ENCODE results near the gene SLCO2B1. TPM values are rescaled to one million over a fixed set of nuclear protein-coding genes. Genes with fewer than 3 reads are reported as not detected.
A peak's percentile ranks its signal among the peaks of the same experiment; 100 is the strongest.

Gene SLCO2B1
- total and polyA plus RNA-seq, 5 experiments from 2014 or later: 0.99 to 2.3 TPM; not detected in 3

DNA sequence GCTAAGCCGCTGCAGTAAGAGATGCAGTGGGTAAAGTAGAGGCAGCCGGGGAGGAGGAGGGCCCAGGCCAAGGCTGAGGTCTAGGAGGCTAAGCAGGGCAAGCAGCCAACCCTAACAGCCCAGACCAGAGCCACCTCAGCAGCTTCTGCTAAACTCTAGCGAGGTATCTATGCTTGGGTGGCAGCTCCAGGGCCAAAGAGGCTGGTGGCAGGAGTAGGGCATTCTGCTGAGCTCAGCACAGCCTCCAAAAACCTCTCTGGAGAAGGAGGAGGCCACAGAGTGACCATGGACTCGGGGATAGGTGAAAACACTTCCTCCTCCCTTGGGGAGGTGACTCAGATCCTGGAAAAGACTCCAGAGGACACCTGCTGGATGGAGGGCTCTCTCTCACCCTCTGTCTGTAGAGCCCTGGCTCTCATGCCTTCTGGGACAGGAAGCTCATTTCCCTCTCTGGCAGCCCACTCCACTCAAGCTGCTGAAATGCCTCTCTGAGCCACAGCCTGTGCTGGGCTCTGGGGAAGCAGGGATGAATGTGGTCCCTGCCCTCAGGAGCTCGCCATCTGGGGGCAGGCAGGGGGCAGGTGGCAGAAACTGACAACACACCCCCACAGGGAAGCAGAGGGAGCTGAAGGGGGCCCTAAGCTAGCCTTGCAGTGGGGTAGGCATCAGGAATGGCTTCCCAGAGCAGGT lies 73.2 kb downstream of the SLCO2B1 start:
- no peaks in the 10 kb centered on the region for H3K4me1 Mint-ChIP-seq
- H3K27ac Mint-ChIP-seq: peak overlapping the region in 2 of 10 donors; percentile 56

DNA sequence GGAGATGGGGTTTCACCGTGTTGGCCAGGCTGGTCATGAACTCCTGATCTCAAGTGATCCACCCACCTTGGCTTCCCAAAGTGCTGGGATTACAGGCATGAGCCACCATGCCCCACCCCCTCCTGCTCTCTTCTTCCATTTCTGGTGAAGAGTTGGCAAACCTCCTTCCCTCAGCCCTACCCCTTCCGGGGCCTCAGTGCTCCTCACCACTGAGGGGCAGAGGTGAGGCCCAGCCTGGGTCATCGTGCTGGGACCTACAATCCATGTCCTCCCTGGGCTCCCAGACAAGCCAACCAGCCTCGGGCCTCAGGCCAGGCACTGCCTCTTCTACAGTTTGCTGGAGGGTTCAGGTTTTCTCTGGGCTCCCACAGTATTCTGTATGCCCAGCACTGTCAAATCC lies 74.9 kb downstream of the SLCO2B1 start:
- Mint-ChIP-seq H3K4me3 (no peak overlapping the region), H3K4me1 (no peaks in the 10 kb centered on the region), H3K27me3 (peaks cover 4 to 14% (median 6%) of the 10 kb centered on the region in 5 donors), H3K36me3 (no peaks in the 10 kb centered on the region), H3K9me3 (no peaks in the 10 kb centered on the region), H3K27ac (no peak overlapping the region)
- DNase-seq (no peak), ATAC-seq (no peak)
- POLR2A ChIA-PET: no interaction called here

More for the DNA sequence above, 73.2 kb downstream of the SLCO2B1 start:
- peaks cover 1 to 6% (median 6%) of the 10 kb centered on the region in 5 donors for H3K27me3 Mint-ChIP-seq
- no peaks in the 10 kb centered on the region for H3K36me3 Mint-ChIP-seq
- ATAC-seq (no peak), DNase-seq (no peak)
- POLR2A ChIA-PET: interaction anchor here (0.6 kb wide), 1 partner anchor 210 kb away, joined by 3 read pairs; no protein-coding TSS in a partner anchor
- H3K9me3 Mint-ChIP-seq: no peaks in the 10 kb centered on the region
- H3K4me3 Mint-ChIP-seq: no peak overlapping the region

- POLR2A ChIA-PET: no interaction called here
- Mint-ChIP-seq H3K27ac (no peak overlapping the region), H3K36me3 (no peaks in the 10 kb centered on the region), H3K9me3 (peaks cover 0 to 4% (median 0%) of the 10 kb centered on the region in 9 donors), H3K27me3 (peaks cover 10 to 46% (median 22%) of the 10 kb centered on the region in 5 donors), H3K4me3 (no peak overlapping the region), H3K4me1 (no peaks in the 10 kb centered on the region)
- ATAC-seq: no peak
- no peak for DNase-seq
Observed at GRCh38 chr11:75229466-75229865, 78.6 kb downstream of the SLCO2B1 start.

DNA sequence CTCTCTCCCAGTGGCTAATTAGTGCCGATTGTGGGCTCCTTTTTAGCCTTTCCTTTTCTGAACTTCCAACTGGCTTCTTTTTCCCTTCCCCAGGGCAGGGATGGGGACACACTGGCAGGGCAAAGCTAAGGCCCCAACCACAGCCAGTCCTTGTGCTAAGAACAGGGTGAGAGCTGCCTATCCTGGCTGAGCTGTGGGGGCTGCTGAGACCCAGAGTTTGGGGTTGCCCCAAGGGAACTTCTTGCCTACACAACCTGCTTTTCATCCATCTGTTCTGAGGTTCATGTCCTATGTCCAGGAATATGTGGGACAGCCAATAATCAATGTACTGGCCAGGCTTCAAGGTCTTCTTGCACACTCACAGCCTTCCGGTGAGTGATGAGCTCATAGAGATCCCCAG lies 79.7 kb downstream of the SLCO2B1 start:
- POLR2A ChIA-PET: no interaction called here
- ATAC-seq (no peak), DNase-seq (no peak)
- Mint-ChIP-seq H3K4me3 (no peak overlapping the region), H3K27ac (no peak overlapping the region), H3K27me3 (peaks cover 9 to 46% (median 23%) of the 10 kb centered on the region in 5 donors), H3K4me1 (no peaks in the 10 kb centered on the region), H3K36me3 (no peaks in the 10 kb centered on the region), H3K9me3 (peaks cover 0 to 4% (median 0%) of the 10 kb centered on the region in 9 donors)

- DNase-seq: peak in 2 of 10 donors; percentile 12 to 17
- H3K27me3 Mint-ChIP-seq: peaks cover 13 to 69% (median 42%) of the 10 kb centered on the region in 5 donors
- peak overlapping the region in 1 of 10 donors; percentile 21 for H3K27ac Mint-ChIP-seq
- no peak overlapping the region for H3K4me3 Mint-ChIP-seq
- H3K4me1 Mint-ChIP-seq: no peaks in the 10 kb centered on the region
- H3K9me3 Mint-ChIP-seq: peaks cover 0 to 4% (median 0%) of the 10 kb centered on the region in 9 donors
- H3K36me3 Mint-ChIP-seq: no peaks in the 10 kb centered on the region
- POLR2A ChIA-PET: no interaction called here
- ATAC-seq: no peak
Observed at GRCh38 chr11:75233754-75234172, 82.9 kb downstream of the SLCO2B1 start.

- Mint-ChIP-seq H3K4me1 (peaks cover 0 to 5% (median 2%) of the 10 kb centered on the region in 4 donors), H3K9me3 (peaks cover 0 to 4% (median 0%) of the 10 kb centered on the region in 9 donors), H3K4me3 (no peak overlapping the region), H3K36me3 (no peaks in the 10 kb centered on the region), H3K27me3 (peaks cover 14 to 69% (median 42%) of the 10 kb centered on the region in 5 donors), H3K27ac (no peak overlapping the region)
- DNase-seq (no peak), ATAC-seq (no peak)
- POLR2A ChIA-PET: no interaction called here
Observed at GRCh38 chr11:75236062-75236461, 85.2 kb downstream of the SLCO2B1 start.

DNA sequence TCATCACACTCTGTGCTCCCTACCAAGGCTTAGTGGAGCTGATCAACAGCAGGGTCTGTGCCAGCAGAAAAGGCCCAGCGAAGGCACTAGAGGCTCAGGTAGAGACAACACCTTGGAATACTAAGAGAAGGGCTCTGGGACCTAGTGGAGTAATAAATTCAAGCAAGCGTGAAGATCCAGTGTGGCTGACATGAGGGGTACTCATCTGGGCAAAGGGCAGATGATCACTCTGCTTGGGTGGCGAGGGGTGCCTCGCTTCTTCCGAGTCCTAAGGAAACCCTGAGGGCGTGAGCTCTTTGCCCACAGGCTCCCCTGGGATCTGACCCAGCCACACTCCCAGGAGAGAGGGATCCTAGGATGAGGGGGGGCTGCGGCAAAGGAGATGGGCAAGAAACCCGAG lies 86.1 kb downstream of the SLCO2B1 start:
- Mint-ChIP-seq H3K4me1 (peaks cover 0 to 5% (median 2%) of the 10 kb centered on the region in 4 donors), H3K36me3 (no peaks in the 10 kb centered on the region), H3K4me3 (no peak overlapping the region), H3K27me3 (peaks cover 12 to 63% (median 38%) of the 10 kb centered on the region in 5 donors), H3K27ac (no peak overlapping the region), H3K9me3 (peaks cover 0 to 4% (median 0%) of the 10 kb centered on the region in 9 donors)
- ATAC-seq (no peak), DNase-seq (no peak)
- POLR2A ChIA-PET: no interaction called here

GRCh38 chr11:75238595-75239440 lies 87.9 kb downstream of the SLCO2B1 start:
- Mint-ChIP-seq H3K27ac (peak overlapping the region in 2 of 10 donors; percentile 50 to 53), H3K9me3 (peaks cover 0 to under 1% (median 0%) of the 10 kb centered on the region in 9 donors), H3K36me3 (peaks cover 0 to 3% (median 0%) of the 10 kb centered on the region in 3 donors), H3K4me1 (peaks cover 3 to 15% (median 10%) of the 10 kb centered on the region in 4 donors), H3K4me3 (peak overlapping the region in 6 of 10 donors; percentile 23 to 88 (median 76)), H3K27me3 (peaks cover 19 to 64% (median 47%) of the 10 kb centered on the region in 5 donors)
- ATAC-seq: no peak
- POLR2A ChIA-PET: no interaction called here
- DNase-seq: no peak

GRCh38 chr11:75239531-75240290 lies 88.8 kb downstream of the SLCO2B1 start:
- H3K27me3 Mint-ChIP-seq: peaks cover 17 to 58% (median 45%) of the 10 kb centered on the region in 5 donors
- no peaks in the 10 kb centered on the region for H3K9me3 Mint-ChIP-seq
- POLR2A ChIA-PET: no interaction called here
- peak overlapping the region in 2 of 10 donors; percentile 24 to 37 for H3K27ac Mint-ChIP-seq
- H3K4me1 Mint-ChIP-seq: peaks cover 3 to 15% (median 10%) of the 10 kb centered on the region in 4 donors
- peaks cover 0 to 3% (median 0%) of the 10 kb centered on the region in 3 donors for H3K36me3 Mint-ChIP-seq
- peak overlapping the region; percentile 64 to 88 (median 74) for H3K4me3 Mint-ChIP-seq
- no peak for DNase-seq
- no peak for ATAC-seq

- peak within 1 kb of the TSS in 2 of 10 donors; percentile 24 to 37 for H3K27ac Mint-ChIP-seq
- peaks cover 17 to 58% (median 44%) of the 10 kb centered on the region in 5 donors for H3K27me3 Mint-ChIP-seq
- H3K9me3 Mint-ChIP-seq: no peaks in the 10 kb centered on the region
- H3K36me3 Mint-ChIP-seq: peaks cover 0 to 3% (median 0%) of the 10 kb centered on the region in 3 donors
- peak within 1 kb of the TSS; percentile 64 to 88 (median 74) for H3K4me3 Mint-ChIP-seq
- peaks cover 3 to 15% (median 10%) of the 10 kb centered on the region in 4 donors for H3K4me1 Mint-ChIP-seq
- DNase-seq: no peak
- ATAC-seq: no peak
- POLR2A ChIA-PET: interaction anchor here (1.5 to 2.9 kb wide), 3 partner anchors 31 to 97 kb away, joined by 9 to 15 read pairs (median 10); no protein-coding TSS in a partner anchor
Observed at GRCh38 chr11:75240311-75241035, 89.6 kb downstream of the SLCO2B1 start, which contains the start of gene TPBGL. TSS of gene TPBGL (plus strand) at chr11:75240774. CDS start at chr11:75241050, 276 bp downstream.

- no peaks in the 10 kb centered on the region for H3K9me3 Mint-ChIP-seq
- H3K36me3 Mint-ChIP-seq: peaks cover 0 to 3% (median 0%) of the 10 kb centered on the region in 3 donors
- peak; percentile 89 to 93 for ATAC-seq
- peaks cover 3 to 15% (median 10%) of the 10 kb centered on the region in 4 donors for H3K4me1 Mint-ChIP-seq
- peaks cover 17 to 58% (median 43%) of the 10 kb centered on the region in 5 donors for H3K27me3 Mint-ChIP-seq
- H3K4me3 Mint-ChIP-seq: peak overlapping the region; percentile 55 to 81 (median 70)
- H3K27ac Mint-ChIP-seq: no peak overlapping the region
- POLR2A ChIA-PET: interaction anchor here (0.8 to 2.9 kb wide), 5 partner anchors 20 to 101 kb away, joined by 3 to 15 read pairs (median 10); no protein-coding TSS in a partner anchor
- peak; percentile 69 to 91 (median 84) for DNase-seq
Observed at GRCh38 chr11:75241036-75241905, 90.4 kb downstream of the SLCO2B1 start.
